ENCODE data around the gene VWF.

VWF gene

DNA sequence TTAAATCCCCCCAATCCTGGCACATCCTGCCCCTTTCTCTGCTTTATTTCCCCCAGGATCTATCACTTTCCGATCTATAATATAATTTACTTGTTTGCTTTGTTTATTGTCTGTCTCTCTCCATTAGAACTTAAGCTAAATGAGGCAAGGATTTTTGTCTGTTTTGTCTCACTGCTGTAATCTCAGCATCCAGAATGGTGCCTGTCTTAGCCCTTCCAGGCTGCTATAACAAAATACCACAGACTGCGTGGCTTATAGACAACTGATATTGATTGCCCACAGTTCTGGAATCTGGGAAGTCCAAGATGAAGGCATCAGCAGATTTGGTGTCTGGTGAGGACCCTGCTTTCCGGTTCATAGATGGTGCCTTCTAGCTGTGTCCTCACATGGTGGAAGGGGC, 65.2 kb downstream of the VWF start:
- no peak overlapping the region for H3K4me3 ChIP-seq (ENCODE audit: insufficient read depth in 1 of 2, low read depth in 1 of 2, low read length in 2 of 2)
- H2BK12ac ChIP-seq (ENCODE audit: low read length in 2 of 2): no peak overlapping the region
- WGBS: 92% methylated on average over 2 of the region's 3 CpGs
- no peak overlapping the region for H3K23ac ChIP-seq (ENCODE audit: low read length in 2 of 2)
- no peak for DNase-seq
- H2BK120ac ChIP-seq (ENCODE audit: low read depth, low read length): no peak overlapping the region
- H3K14ac ChIP-seq (ENCODE audit: low read length in 2 of 2): no peak overlapping the region
- no peak overlapping the region for H4K8ac ChIP-seq (ENCODE audit: low read length)
- H2AK5ac ChIP-seq (ENCODE audit: low read length, severe bottlenecking): no peak overlapping the region
- no peak overlapping the region for H3K4me2 ChIP-seq (ENCODE audit: low read length, poor library complexity, severe bottlenecking)
- H2BK15ac ChIP-seq (ENCODE audit: low read depth, poor library complexity, severe bottlenecking): no peak overlapping the region
- H3K79me1 ChIP-seq (replicated peaks; ENCODE audit: low read length, poor library complexity, severe bottlenecking): no peaks in the 10 kb centered on the region
- H3K4me1 ChIP-seq (ENCODE audit: control insufficient read depth, insufficient read depth, low read depth, low read length): peaks cover 14% of the 10 kb centered on the region
- H3K4ac ChIP-seq (ENCODE audit: low read depth in 1 of 2, low read length in 2 of 2): no peak overlapping the region
- H3K27ac ChIP-seq (ENCODE audit: low read length, poor library complexity, severe bottlenecking): no peak overlapping the region
- no peaks in the 10 kb centered on the region for H3K9me3 ChIP-seq (ENCODE audit: control insufficient read depth, low read length)
- H3K36me3 ChIP-seq (ENCODE audit: control insufficient read depth in 1 of 2, insufficient read depth in 2 of 2, low read depth in 1 of 2, low read length in 2 of 2): no peaks in the 10 kb centered on the region
- H3K9ac ChIP-seq (ENCODE audit: low read length): no peak overlapping the region
- H3K27me3 ChIP-seq (ENCODE audit: control insufficient read depth in 1 of 2, insufficient read depth in 1 of 2, low read length in 2 of 2): peaks cover 0 to 13% of the 10 kb centered on the region in 2 experiments
- no peak overlapping the region for H4K91ac ChIP-seq (ENCODE audit: low read length)
- H2AFZ ChIP-seq (ENCODE audit: low read depth, low read length): no peak overlapping the region
- H3K18ac ChIP-seq (ENCODE audit: low read depth in 1 of 2, low read length in 2 of 2): no peak overlapping the region
- H2BK5ac ChIP-seq (ENCODE audit: low read depth, low read length, poor library complexity, severe bottlenecking): no peak overlapping the region

DNA sequence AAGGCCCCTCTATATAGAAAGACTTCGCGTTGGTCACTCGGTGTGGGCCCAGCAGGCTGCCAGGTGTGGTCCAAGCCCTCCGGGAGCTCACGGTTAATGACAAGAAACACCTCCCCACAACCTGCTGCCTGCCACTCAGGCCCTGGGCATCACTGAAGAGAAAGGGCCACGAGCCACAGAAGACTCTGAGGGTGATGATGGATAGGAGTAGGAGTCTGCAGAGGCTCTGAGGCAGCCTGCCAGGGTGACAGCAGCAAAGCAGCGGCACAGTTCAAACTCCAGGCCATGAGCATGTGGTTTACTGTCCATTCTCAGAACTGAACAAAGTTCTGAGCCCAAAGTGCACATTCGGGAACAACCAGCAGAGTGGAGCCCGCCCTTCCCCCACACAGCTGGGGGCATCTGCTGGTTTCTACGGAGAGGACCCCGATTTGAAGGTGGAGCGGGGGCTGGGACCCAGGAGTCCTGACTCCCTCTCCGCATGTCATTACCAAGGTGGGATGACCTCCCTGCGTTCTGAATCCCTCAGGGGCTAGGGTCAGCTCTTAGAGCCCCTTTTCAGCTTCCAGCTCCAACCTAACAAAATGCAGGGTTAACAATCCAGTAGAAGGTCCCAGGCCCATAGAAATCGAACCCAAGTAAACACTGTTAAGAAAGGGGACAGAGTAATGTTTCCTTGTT, 65.8 kb downstream of the VWF start:
- Histone ChIP-seq H3K14ac (ENCODE audit: low read length in 2 of 2) (no peak overlapping the region), H3K4me3 (ENCODE audit: insufficient read depth in 1 of 2, low read depth in 1 of 2, low read length in 2 of 2) (no peak overlapping the region), H2BK12ac (ENCODE audit: low read length in 2 of 2) (no peak overlapping the region), H2BK15ac (ENCODE audit: low read depth, poor library complexity, severe bottlenecking) (no peak overlapping the region), H3K79me1 (replicated peaks; ENCODE audit: low read length, poor library complexity, severe bottlenecking) (no peaks in the 10 kb centered on the region), H3K27me3 (ENCODE audit: control insufficient read depth in 1 of 2, insufficient read depth in 1 of 2, low read length in 2 of 2) (peaks cover 0 to 13% of the 10 kb centered on the region in 2 experiments), H3K4ac (ENCODE audit: low read depth in 1 of 2, low read length in 2 of 2) (no peak overlapping the region), H3K9ac (ENCODE audit: low read length) (no peak overlapping the region), H4K91ac (ENCODE audit: low read length) (no peak overlapping the region), H3K4me2 (ENCODE audit: low read length, poor library complexity, severe bottlenecking) (no peak overlapping the region), H2BK120ac (ENCODE audit: low read depth, low read length) (no peak overlapping the region), H3K4me1 (ENCODE audit: control insufficient read depth, insufficient read depth, low read depth, low read length) (peaks cover 18% of the 10 kb centered on the region), H4K8ac (ENCODE audit: low read length) (no peak overlapping the region), H2BK5ac (ENCODE audit: low read depth, low read length, poor library complexity, severe bottlenecking) (no peak overlapping the region), H3K9me3 (ENCODE audit: control insufficient read depth, low read length) (no peaks in the 10 kb centered on the region), H2AFZ (ENCODE audit: low read depth, low read length) (no peak overlapping the region), H2AK5ac (ENCODE audit: low read length, severe bottlenecking) (no peak overlapping the region), H3K27ac (ENCODE audit: low read length, poor library complexity, severe bottlenecking) (no peak overlapping the region), H3K23ac (ENCODE audit: low read length in 2 of 2) (no peak overlapping the region), H3K18ac (ENCODE audit: low read depth in 1 of 2, low read length in 2 of 2) (no peak overlapping the region), H3K36me3 (ENCODE audit: control insufficient read depth in 1 of 2, insufficient read depth in 2 of 2, low read depth in 1 of 2, low read length in 2 of 2) (no peaks in the 10 kb centered on the region)
- WGBS: 84% methylated on average over 10 of the region's 15 CpGs
- no peak for DNase-seq

DNA sequence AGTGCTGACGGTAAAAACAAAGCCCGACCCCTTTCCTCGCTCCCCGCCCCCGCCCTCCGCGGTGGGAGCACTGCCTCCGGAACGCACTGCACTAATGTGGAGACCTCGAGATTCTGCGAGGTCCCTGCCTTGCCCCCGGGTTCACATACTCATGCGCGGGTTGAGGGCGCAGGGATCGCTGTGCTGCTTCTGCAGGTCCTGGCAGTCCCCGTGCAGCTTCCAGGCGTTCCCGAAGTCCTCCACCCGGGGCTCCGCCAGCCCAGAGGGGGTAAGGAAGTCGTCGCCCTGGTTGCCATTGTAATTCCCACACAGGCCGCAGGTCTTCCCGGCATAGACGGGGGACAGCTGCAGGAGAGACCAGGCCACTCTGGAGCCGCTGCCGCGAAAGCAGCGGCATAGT, 66.8 kb downstream of the VWF start:
- Histone ChIP-seq H3K79me1 (replicated peaks; ENCODE audit: low read length, poor library complexity, severe bottlenecking) (no peaks in the 10 kb centered on the region), H2AFZ (ENCODE audit: low read depth, low read length) (peak overlapping the region; percentile 72), H3K9me3 (ENCODE audit: control insufficient read depth, low read length) (no peaks in the 10 kb centered on the region), H4K8ac (ENCODE audit: low read length) (peak overlapping the region; percentile 78), H3K23ac (ENCODE audit: low read length in 2 of 2) (no peak overlapping the region), H3K4me1 (ENCODE audit: control insufficient read depth, insufficient read depth, low read depth, low read length) (peaks cover 21% of the 10 kb centered on the region), H2BK15ac (ENCODE audit: low read depth, poor library complexity, severe bottlenecking) (no peak overlapping the region), H2AK5ac (ENCODE audit: low read length, severe bottlenecking) (no peak overlapping the region), H3K4ac (ENCODE audit: low read depth in 1 of 2, low read length in 2 of 2) (peak overlapping the region in 1 of 2 experiments; percentile 49), H3K9ac (ENCODE audit: low read length) (no peak overlapping the region), H3K27ac (ENCODE audit: low read length, poor library complexity, severe bottlenecking) (no peak overlapping the region), H3K4me3 (ENCODE audit: insufficient read depth in 1 of 2, low read depth in 1 of 2, low read length in 2 of 2) (peak overlapping the region in 1 of 2 experiments; percentile 20), H2BK5ac (ENCODE audit: low read depth, low read length, poor library complexity, severe bottlenecking) (no peak overlapping the region), H3K36me3 (ENCODE audit: control insufficient read depth in 1 of 2, insufficient read depth in 2 of 2, low read depth in 1 of 2, low read length in 2 of 2) (no peaks in the 10 kb centered on the region), H3K27me3 (ENCODE audit: control insufficient read depth in 1 of 2, insufficient read depth in 1 of 2, low read length in 2 of 2) (peaks cover 0 to 13% of the 10 kb centered on the region in 2 experiments), H2BK12ac (ENCODE audit: low read length in 2 of 2) (peak overlapping the region in 1 of 2 experiments; percentile 76), H3K14ac (ENCODE audit: low read length in 2 of 2) (peak overlapping the region in 1 of 2 experiments; percentile 68), H3K4me2 (ENCODE audit: low read length, poor library complexity, severe bottlenecking) (peak overlapping the region; percentile 33), H3K18ac (ENCODE audit: low read depth in 1 of 2, low read length in 2 of 2) (peak overlapping the region in 1 of 2 experiments; percentile 89), H2BK120ac (ENCODE audit: low read depth, low read length) (no peak overlapping the region), H4K91ac (ENCODE audit: low read length) (peak overlapping the region; percentile 19)
- DNase-seq: peak; percentile 35
- WGBS: 20% methylated on average over 30 of the region's 30 CpGs

DNA sequence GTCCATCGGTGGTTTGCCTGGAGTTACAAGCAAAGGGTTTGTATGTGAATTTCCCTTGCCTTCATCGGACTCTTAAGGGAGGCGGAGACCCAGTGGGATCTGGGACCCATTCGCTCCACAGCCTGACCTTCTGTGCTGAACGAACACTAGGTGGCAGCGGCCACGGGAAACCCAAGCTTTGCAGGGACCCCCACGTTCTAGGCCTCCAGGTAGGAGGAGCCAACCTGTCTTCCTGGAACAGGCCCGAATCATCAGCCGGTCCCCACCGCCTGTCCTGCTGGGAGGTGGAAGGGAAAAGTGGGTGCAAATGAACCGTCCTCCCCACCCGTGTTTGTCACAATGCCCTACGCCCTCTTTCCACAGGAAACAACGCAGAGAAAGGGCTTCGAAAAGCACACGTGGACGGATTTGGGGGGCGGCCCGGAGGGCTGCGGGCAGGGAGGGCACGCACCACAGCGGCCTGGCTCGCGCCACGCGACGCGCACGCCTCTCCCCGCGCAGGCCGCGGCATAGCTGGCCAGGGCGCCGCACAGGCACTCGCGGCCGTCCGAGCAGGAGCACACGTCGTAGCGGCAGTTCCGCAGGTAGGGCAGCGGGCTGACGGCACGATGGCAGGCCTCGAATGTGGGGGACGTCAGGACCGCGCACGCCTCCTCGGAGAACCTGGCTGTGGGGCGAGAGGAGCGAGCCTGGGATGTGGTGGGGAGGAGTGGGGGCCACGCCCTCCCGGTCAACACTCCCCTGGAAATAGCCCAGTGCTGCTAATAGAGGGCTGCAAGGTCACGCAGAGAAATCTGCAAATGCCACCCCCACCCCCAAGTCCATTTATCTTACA, 67.8 kb downstream of the VWF start:
- H3K14ac ChIP-seq (ENCODE audit: low read length in 2 of 2): peak overlapping the region in 1 of 2 experiments; percentile 53
- peaks cover 0 to 13% of the 10 kb centered on the region in 2 experiments for H3K27me3 ChIP-seq (ENCODE audit: control insufficient read depth in 1 of 2, insufficient read depth in 1 of 2, low read length in 2 of 2)
- H2BK120ac ChIP-seq (ENCODE audit: low read depth, low read length): no peak overlapping the region
- no peaks in the 10 kb centered on the region for H3K9me3 ChIP-seq (ENCODE audit: control insufficient read depth, low read length)
- no peak overlapping the region for H2BK15ac ChIP-seq (ENCODE audit: low read depth, poor library complexity, severe bottlenecking)
- peak overlapping the region; percentile 1 for H4K8ac ChIP-seq (ENCODE audit: low read length)
- no peak overlapping the region for H4K91ac ChIP-seq (ENCODE audit: low read length)
- H2AK5ac ChIP-seq (ENCODE audit: low read length, severe bottlenecking): no peak overlapping the region
- H2BK5ac ChIP-seq (ENCODE audit: low read depth, low read length, poor library complexity, severe bottlenecking): no peak overlapping the region
- H3K4me3 ChIP-seq (ENCODE audit: insufficient read depth in 1 of 2, low read depth in 1 of 2, low read length in 2 of 2): peak overlapping the region in 1 of 2 experiments; percentile 21
- no peak overlapping the region for H3K27ac ChIP-seq (ENCODE audit: low read length, poor library complexity, severe bottlenecking)
- peak overlapping the region; percentile 20 for H3K9ac ChIP-seq (ENCODE audit: low read length)
- H3K23ac ChIP-seq (ENCODE audit: low read length in 2 of 2): peak overlapping the region in 1 of 2 experiments; percentile 23
- peak overlapping the region; percentile 17 for H3K4me2 ChIP-seq (ENCODE audit: low read length, poor library complexity, severe bottlenecking)
- WGBS: 25% methylated on average over 43 of the region's 58 CpGs
- H3K18ac ChIP-seq (ENCODE audit: low read depth in 1 of 2, low read length in 2 of 2): peak overlapping the region in 1 of 2 experiments; percentile 71
- peak overlapping the region in 1 of 2 experiments; percentile 10 for H3K4ac ChIP-seq (ENCODE audit: low read depth in 1 of 2, low read length in 2 of 2)
- H2BK12ac ChIP-seq (ENCODE audit: low read length in 2 of 2): peak overlapping the region in 1 of 2 experiments; percentile 63
- H2AFZ ChIP-seq (ENCODE audit: low read depth, low read length): peak overlapping the region; percentile 55
- DNase-seq: no peak
- no peaks in the 10 kb centered on the region for H3K79me1 ChIP-seq (replicated peaks; ENCODE audit: low read length, poor library complexity, severe bottlenecking)
- H3K36me3 ChIP-seq (ENCODE audit: control insufficient read depth in 1 of 2, insufficient read depth in 2 of 2, low read depth in 1 of 2, low read length in 2 of 2): no peaks in the 10 kb centered on the region
- H3K4me1 ChIP-seq (ENCODE audit: control insufficient read depth, insufficient read depth, low read depth, low read length): peaks cover 24% of the 10 kb centered on the region

Data from mesenchymal stem cell (in vitro differentiated cells and primary cell).